Measurements from ENCODE around the gene NFIC.

The NFIC gene

GRCh38 chr19:3515891-3516422 lies 149.6 kb downstream of the NFIC start:
- DNase-seq = peak in 1 of 2 experiments; percentile 9

GRCh38 chr19:3516675-3517207 lies 150.4 kb downstream of the NFIC start:
- peak; percentile 88 to 97 for DNase-seq

GRCh38 chr19:3517638-3518037 lies 151.3 kb downstream of the NFIC start:
- DNase-seq = no peak

- DNase-seq = no peak
These were observed 151.9 kb downstream of the NFIC start for GRCh38 chr19:3518255-3518654.

- DNase-seq = no peak
These were observed 152.3 kb downstream of the NFIC start for GRCh38 chr19:3518659-3519058.

All from NCI-H2081 (cell line).